ENCODE measurements around the gene TPCN1.

- no peak for TF ChIP-seq CTCF (IDR thresholded peaks at IDR 0.05)
- TF ChIP-seq POLR2A (IDR thresholded peaks at IDR 0.05) = no peak
These were observed 49.1 kb upstream of the TPCN1 start for GRCh38 chr12:113172185-113172584.
